ENCODE data around the gene ATF4.
A peak's percentile ranks its signal among the peaks of the same experiment; 100 is the strongest.
"Not testable (repeated sequence)": the region's sequence is repeated elsewhere in the genome, so short reads cannot be mapped to it uniquely, and the experiment has no call there.

The ATF4 gene

DNA sequence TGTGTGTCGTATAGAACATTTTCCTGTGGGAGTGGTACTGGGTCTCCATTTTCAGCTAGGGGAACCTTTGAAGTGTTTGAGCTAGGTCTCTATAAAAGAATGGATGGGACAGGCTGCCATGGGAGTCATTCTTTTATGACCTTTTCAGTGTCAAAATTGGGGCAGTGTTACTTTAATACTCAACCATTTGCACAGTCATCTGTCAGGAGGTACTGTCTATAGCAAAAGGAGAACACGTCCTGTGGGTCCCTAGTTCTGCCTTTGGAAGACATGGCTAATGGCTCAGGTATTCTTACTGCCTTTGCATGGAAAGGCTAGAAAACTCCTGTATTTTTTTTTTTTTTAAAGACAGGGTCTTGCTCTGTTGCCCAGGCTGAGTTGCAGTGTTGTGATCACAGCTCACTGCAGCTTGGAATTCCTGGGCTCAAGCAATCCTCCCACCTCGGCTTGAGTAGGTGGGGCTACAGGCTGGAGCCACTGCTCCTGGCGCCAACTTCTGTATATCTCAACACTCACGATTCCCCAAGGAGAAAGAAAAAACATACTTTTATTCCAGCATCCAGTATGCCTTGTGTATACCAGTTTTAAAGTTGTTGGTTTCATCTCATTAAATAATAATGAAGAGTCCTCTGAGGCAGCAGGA lies 2.1 kb upstream of the ATF4 start:
- TF ChIP-seq EZH2 (optimal IDR thresholded peaks at IDR 0.05; ENCODE audit: low read depth, low read length) (no peak), EZH2phosphoT487 (IDR thresholded peaks at IDR 0.05; ENCODE audit: low read length) (no peak)
- TF ChIP-seq, protein P1, sequence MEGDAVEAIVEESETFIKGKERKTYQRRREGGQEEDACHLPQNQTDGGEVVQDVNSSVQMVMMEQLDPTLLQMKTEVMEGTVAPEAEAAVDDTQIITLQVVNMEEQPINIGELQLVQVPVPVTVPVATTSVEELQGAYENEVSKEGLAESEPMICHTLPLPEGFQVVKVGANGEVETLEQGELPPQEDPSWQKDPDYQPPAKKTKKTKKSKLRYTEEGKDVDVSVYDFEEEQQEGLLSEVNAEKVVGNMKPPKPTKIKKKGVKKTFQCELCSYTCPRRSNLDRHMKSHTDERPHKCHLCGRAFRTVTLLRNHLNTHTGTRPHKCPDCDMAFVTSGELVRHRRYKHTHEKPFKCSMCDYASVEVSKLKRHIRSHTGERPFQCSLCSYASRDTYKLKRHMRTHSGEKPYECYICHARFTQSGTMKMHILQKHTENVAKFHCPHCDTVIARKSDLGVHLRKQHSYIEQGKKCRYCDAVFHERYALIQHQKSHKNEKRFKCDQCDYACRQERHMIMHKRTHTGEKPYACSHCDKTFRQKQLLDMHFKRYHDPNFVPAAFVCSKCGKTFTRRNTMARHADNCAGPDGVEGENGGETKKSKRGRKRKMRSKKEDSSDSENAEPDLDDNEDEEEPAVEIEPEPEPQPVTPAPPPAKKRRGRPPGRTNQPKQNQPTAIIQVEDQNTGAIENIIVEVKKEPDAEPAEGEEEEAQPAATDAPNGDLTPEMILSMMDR (IDR thresholded peaks at IDR 0.05; ENCODE audit: low read length) = no peak
- peaks cover 22% of the 10 kb centered on the region for H4K20me1 ChIP-seq (ENCODE audit: insufficient read depth, low read length)
- no peak for DNase-seq

DNA sequence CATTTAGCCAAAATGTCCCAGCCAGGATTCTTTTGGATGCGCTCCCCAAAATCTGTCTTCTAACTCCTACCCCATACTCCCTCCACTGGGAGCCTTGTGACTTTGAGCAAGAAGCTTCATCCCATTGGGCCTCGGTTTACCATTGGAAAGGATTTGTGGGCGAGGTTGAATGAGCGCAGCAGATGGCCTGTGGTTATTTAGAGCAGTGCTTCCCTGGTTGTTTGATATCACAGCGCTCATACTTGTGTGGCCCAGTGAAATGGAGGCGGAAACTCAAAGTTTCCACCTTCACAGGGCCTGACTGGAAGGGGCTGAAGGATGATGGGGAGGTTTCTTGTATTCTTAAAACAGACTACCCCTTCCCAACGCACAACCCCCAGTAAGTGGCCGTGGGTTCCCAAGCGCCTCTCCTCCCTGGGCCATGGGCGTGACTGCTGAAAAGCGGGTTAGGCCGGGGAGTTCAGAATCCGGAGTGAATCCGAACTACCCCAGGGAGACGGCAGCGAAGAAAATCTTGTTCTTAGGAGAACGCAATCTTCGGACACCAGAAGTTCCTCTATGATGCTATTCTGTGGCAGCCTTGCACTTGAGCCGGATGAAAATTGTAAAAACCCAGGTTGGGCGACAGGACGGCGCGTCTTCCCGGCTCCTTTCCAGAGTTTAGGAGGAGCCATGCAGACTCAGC lies 1.2 kb upstream of the ATF4 start:
- Histone ChIP-seq H3K79me2 (ENCODE audit: low read length) (peaks cover 82% of the 10 kb centered on the region), H3K27ac (ENCODE audit: low read length) (peak overlapping the region; percentile 85), H4K20me1 (ENCODE audit: insufficient read depth, low read length) (peaks cover 26% of the 10 kb centered on the region), H3K4me2 (ENCODE audit: low read depth, low read length) (peak overlapping the region; percentile 70), H3K27me3 (replicated peaks; ENCODE audit: insufficient read depth, low read length) (no peaks in the 10 kb centered on the region), H3K9me2 (replicated peaks; ENCODE audit: insufficient read depth, low read length) (no peaks in the 10 kb centered on the region), H3K4me3 (ENCODE audit: low read length) (peak overlapping the region; percentile 100), H3K36me3 (replicated peaks; ENCODE audit: insufficient read depth, low read length) (peaks cover 15% of the 10 kb centered on the region), H3F3A (ENCODE audit: insufficient read depth, low read length) (peaks cover 76% of the 10 kb centered on the region), H3K4me1 (ENCODE audit: low read length) (peaks cover 48% of the 10 kb centered on the region), H2AFZ (ENCODE audit: low read length) (peak overlapping the region; percentile 34; the same call in 1 of the 2 replicates), H3K9ac (ENCODE audit: low read length) (peak overlapping the region; percentile 100), H3K9me3 (replicated peaks; ENCODE audit: insufficient read depth, low read length) (no peaks in the 10 kb centered on the region)
- peak; percentile 39 for DNase-seq
- TF ChIP-seq, protein P1 (IDR thresholded peaks at IDR 0.05; ENCODE audit: low read length) = no peak
- TF ChIP-seq EZH2 (optimal IDR thresholded peaks at IDR 0.05; ENCODE audit: low read depth, low read length) (no peak), EZH2phosphoT487 (IDR thresholded peaks at IDR 0.05; ENCODE audit: low read length) (no peak)

More for the DNA sequence above, 2.1 kb upstream of the ATF4 start:
- Histone ChIP-seq H3F3A (ENCODE audit: insufficient read depth, low read length) (peaks cover 78% of the 10 kb centered on the region), H3K4me1 (ENCODE audit: low read length) (peaks cover 57% of the 10 kb centered on the region), H3K4me2 (ENCODE audit: low read depth, low read length) (peak overlapping the region; percentile 70; the same call in 1 of the 2 replicates), H3K9me2 (replicated peaks; ENCODE audit: insufficient read depth, low read length) (no peaks in the 10 kb centered on the region), H3K27ac (ENCODE audit: low read length) (peak overlapping the region; percentile 85; the same call in 1 of the 2 replicates), H2AFZ (ENCODE audit: low read length) (no peak overlapping the region), H3K4me3 (ENCODE audit: low read length) (0 out of 2 replicates have a peak overlapping the region, but pooled peaks have one; percentile 100), H3K36me3 (replicated peaks; ENCODE audit: insufficient read depth, low read length) (peaks cover 22% of the 10 kb centered on the region), H3K9ac (ENCODE audit: low read length) (peak overlapping the region; percentile 100; the same call in 1 of the 2 replicates), H3K79me2 (ENCODE audit: low read length) (peaks cover 86% of the 10 kb centered on the region), H3K27me3 (replicated peaks; ENCODE audit: insufficient read depth, low read length) (no peaks in the 10 kb centered on the region), H3K9me3 (replicated peaks; ENCODE audit: insufficient read depth, low read length) (no peaks in the 10 kb centered on the region)

DNA sequence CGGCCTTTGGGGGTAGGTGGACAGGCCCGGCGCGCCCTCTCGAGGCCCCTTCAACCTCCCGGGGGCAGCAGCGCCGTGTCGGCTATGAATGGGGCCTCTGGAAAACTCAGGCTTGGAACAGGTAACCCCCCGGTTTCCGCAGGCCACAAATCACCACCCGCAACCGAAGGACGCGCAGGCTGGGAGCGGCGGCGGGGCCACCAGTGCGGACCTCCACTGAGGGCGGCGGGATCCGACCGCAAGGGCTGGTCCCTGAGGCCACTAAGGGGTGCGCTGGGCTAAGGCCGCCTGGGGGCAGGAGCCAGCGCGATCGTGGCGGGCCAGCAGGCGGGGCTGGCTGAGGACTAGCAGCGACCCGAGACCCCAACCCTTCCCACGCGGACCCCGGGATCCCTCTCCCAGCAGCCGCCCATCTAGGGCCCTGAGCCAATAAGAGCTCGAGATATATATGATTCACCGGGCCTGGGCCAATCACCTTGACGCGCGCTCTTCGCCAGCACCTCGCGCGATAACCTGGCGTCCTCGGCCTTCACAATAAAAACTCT lies 609 bp upstream of the ATF4 start:
- no peaks in the 10 kb centered on the region for H3K9me2 ChIP-seq (replicated peaks; ENCODE audit: insufficient read depth, low read length)
- peaks cover 28% of the 10 kb centered on the region for H4K20me1 ChIP-seq (ENCODE audit: insufficient read depth, low read length)
- no peaks in the 10 kb centered on the region for H3K27me3 ChIP-seq (replicated peaks; ENCODE audit: insufficient read depth, low read length)
- DNase-seq = peak; percentile 99
- peak overlapping the region; percentile 34 for H2AFZ ChIP-seq (ENCODE audit: low read length)
- H3K9me3 ChIP-seq (replicated peaks; ENCODE audit: insufficient read depth, low read length) = no peaks in the 10 kb centered on the region
- H3K27ac ChIP-seq (ENCODE audit: low read length) = peak overlapping the region; percentile 85
- H3K4me3 ChIP-seq (ENCODE audit: low read length) = peak overlapping the region; percentile 100
- peaks cover 15% of the 10 kb centered on the region for H3K36me3 ChIP-seq (replicated peaks; ENCODE audit: insufficient read depth, low read length)
- H3F3A ChIP-seq (ENCODE audit: insufficient read depth, low read length) = peaks cover 76% of the 10 kb centered on the region
- H3K79me2 ChIP-seq (ENCODE audit: low read length) = peaks cover 80% of the 10 kb centered on the region
- peak overlapping the region; percentile 100 for H3K9ac ChIP-seq (ENCODE audit: low read length)
- peaks cover 42% of the 10 kb centered on the region for H3K4me1 ChIP-seq (ENCODE audit: low read length)
- H3K4me2 ChIP-seq (ENCODE audit: low read depth, low read length) = peak overlapping the region; percentile 70
- no peak for TF ChIP-seq EZH2 (optimal IDR thresholded peaks at IDR 0.05; ENCODE audit: low read depth, low read length)
- TF ChIP-seq, protein P1 (IDR thresholded peaks at IDR 0.05; ENCODE audit: low read length) = peak; percentile 51

DNA sequence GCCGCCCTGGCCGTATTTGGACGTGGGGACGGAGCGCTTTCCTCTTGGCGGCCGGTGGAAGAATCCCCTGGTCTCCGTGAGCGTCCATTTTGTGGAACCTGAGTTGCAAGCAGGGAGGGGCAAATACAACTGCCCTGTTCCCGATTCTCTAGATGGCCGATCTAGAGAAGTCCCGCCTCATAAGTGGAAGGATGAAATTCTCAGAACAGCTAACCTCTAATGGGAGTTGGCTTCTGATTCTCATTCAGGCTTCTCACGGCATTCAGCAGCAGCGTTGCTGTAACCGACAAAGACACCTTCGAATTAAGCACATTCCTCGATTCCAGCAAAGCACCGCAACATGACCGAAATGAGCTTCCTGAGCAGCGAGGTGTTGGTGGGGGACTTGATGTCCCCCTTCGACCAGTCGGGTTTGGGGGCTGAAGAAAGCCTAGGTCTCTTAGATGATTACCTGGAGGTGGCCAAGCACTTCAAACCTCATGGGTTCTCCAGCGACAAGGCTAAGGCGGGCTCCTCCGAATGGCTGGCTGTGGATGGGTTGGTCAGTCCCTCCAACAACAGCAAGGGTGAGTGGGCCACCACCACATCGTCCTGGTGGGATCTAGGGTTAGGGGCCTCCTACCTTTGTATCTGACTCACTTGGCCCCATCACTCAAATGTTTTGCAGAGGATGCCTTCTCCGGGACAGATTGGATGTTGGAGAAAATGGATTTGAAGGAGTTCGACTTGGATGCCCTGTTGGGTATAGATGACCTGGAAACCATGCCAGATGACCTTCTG lies 934 bp downstream of the ATF4 start:
- Histone ChIP-seq H3F3A (ENCODE audit: insufficient read depth, low read length) (peaks cover 75% of the 10 kb centered on the region), H3K36me3 (replicated peaks; ENCODE audit: insufficient read depth, low read length) (peaks cover 15% of the 10 kb centered on the region), H3K27ac (ENCODE audit: low read length) (peak overlapping the region; percentile 85; the same call in 1 of the 2 replicates), H4K20me1 (ENCODE audit: insufficient read depth, low read length) (peaks cover 28% of the 10 kb centered on the region), H3K4me3 (ENCODE audit: low read length) (peak overlapping the region; percentile 100), H3K4me1 (ENCODE audit: low read length) (peaks cover 26% of the 10 kb centered on the region), H3K4me2 (ENCODE audit: low read depth, low read length) (peak overlapping the region; percentile 49), H3K9ac (ENCODE audit: low read length) (peak overlapping the region; percentile 100), H3K79me2 (ENCODE audit: low read length) (peaks cover 79% of the 10 kb centered on the region)
- H3K27me3 ChIP-seq (replicated peaks; ENCODE audit: insufficient read depth, low read length); H3K9me2 ChIP-seq (replicated peaks; ENCODE audit: insufficient read depth, low read length); H3K9me3 ChIP-seq (replicated peaks; ENCODE audit: insufficient read depth, low read length); DNase-seq; H2AFZ ChIP-seq (ENCODE audit: low read length): not testable (repeated sequence)

Measured in MM.1S (cell line).